Fibroblast of lung (primary cell): ENCODE data around the gene TANC1. TPM values are rescaled to one million over a fixed set of nuclear protein-coding genes. Genes with fewer than 3 reads are reported as not detected.

ENCODE experiments used
- DNase-seq, 2 donors: peaks; one replicate each; pipeline versions ENCODE4 v3.0.0 to v3.0.0-alpha.2; 2010; ENCODE audit warnings: low read depth in 2 of 2
- H2AFZ ChIP-seq: 2 replicates; pipeline ENCODE4 v1.5.1; 2012; ENCODE audit warnings: low read length, control low read depth, inconsistent platforms
- H3K27ac ChIP-seq: 2 replicates; pipeline ENCODE4 v1.5.1; 2011; ENCODE audit warnings: low read length, control low read depth; ENCODE audit not compliant: insufficient read depth
- H3K27me3 ChIP-seq: 2 replicates; pipeline ENCODE4 v1.5.1; 2011; ENCODE audit warnings: mild to moderate bottlenecking, low read length; ENCODE audit not compliant: control insufficient read depth, insufficient read depth
- H3K36me3 ChIP-seq: 2 replicates; pipeline ENCODE4 v1.5.1; 2011; ENCODE audit warnings: low read length; ENCODE audit not compliant: control insufficient read depth, insufficient read depth
- H3K4me1 ChIP-seq: 2 replicates; pipeline ENCODE4 v1.5.1; 2011; ENCODE audit warnings: low read length; ENCODE audit not compliant: control insufficient read depth, insufficient read depth; ENCODE audit errors: extremely low read depth
- H3K4me2 ChIP-seq: 2 replicates; pipeline ENCODE4 v1.5.1; 2011; ENCODE audit warnings: low read length, control low read depth; ENCODE audit not compliant: insufficient read depth; ENCODE audit errors: extremely low read depth
- H3K4me3 ChIP-seq, 4 experiments: fragments of 200-600 bp in 1 of 4; sonication (generic) in 1 of 4; replicated peaks in 1 of 4; 2 replicates each; pipeline ENCODE4 v1.5.1; 2011 to 2016; ENCODE audit warnings: low read length in 4 of 4, low read depth in 3 of 4, mild to moderate bottlenecking in 3 of 4, control low read depth in 2 of 4, inconsistent platforms in 1 of 4, mixed read lengths in 1 of 4; ENCODE audit not compliant: insufficient read depth in 1 of 4; ENCODE audit errors: control extremely low read depth in 1 of 4
- H3K79me2 ChIP-seq: 2 replicates; pipeline ENCODE4 v1.5.1; 2012; ENCODE audit warnings: mild to moderate bottlenecking, low read length, inconsistent platforms; ENCODE audit not compliant: control insufficient read depth, insufficient read depth
- H3K9ac ChIP-seq: 2 replicates; pipeline ENCODE4 v1.5.1; 2011; ENCODE audit warnings: mild to moderate bottlenecking, low read length, control low read depth; ENCODE audit not compliant: insufficient read depth
- H3K9me3 ChIP-seq: 2 replicates; pipeline ENCODE4 v1.5.1; 2012; ENCODE audit warnings: low read depth, low read length; ENCODE audit not compliant: control insufficient read depth, insufficient read depth
- H4K20me1 ChIP-seq: 2 replicates; pipeline ENCODE4 v1.5.1; 2011; ENCODE audit warnings: low read length; ENCODE audit not compliant: control insufficient read depth, insufficient read depth; ENCODE audit errors: extremely low read depth
- CTCF ChIP-seq, 2 donors: IDR thresholded peaks in 1 of 2; conservative IDR thresholded peaks in 1 of 2; 1 replicate in 1 of 2; 2 replicates in 1 of 2; pipeline ENCODE4 v1.5.1; 2011 to 2012; ENCODE audit warnings: low read length in 2 of 2, control low read depth in 1 of 2, inconsistent platforms in 1 of 2, low read depth in 1 of 2, mild to moderate bottlenecking in 1 of 2
- EZH2 ChIP-seq: IDR thresholded peaks from 2 replicates; pipeline ENCODE4 v1.5.1; 2012; ENCODE audit warnings: low read length, control low read depth, mild to moderate bottlenecking; ENCODE audit errors: missing control alignments
- polyA plus RNA-seq, 2 donors: library from polyadenylated mRNA; depleted of rRNA in 1 of 2; stranded (reverse) in 1 of 2; unstranded in 1 of 2; fragments of >200 nt; gene quantifications; 2 replicates each; pipeline ENCODE4 v1.2.1, GENCODE V29; 2011 to 2012; ENCODE audit warnings: missing spikeins in 1 of 2
- total RNA-seq: library from RNA; depleted of rRNA; stranded (reverse); fragments of >200 nt; gene quantifications from 2 replicates; pipeline ENCODE4 v1.2.1, GENCODE V29; 2014

The TANC1 gene
- total and polyA plus RNA-seq, 2 donors (not counting 1 experiment from before 2014, with no cell fraction given), result 32.7 to 41.9 TPM

GRCh38 chr2:158989165-158989564, 20.7 kb downstream of the TANC1 start:
- H3K79me2 ChIP-seq, result peaks cover 53% of the 10 kb centered on the region
- H3K9ac ChIP-seq, result no peak overlapping the region
- no peaks in the 10 kb centered on the region for H3K27me3 ChIP-seq
- no peak overlapping the region for H2AFZ ChIP-seq
- no peak overlapping the region for H3K27ac ChIP-seq
- no peaks in the 10 kb centered on the region for H4K20me1 ChIP-seq
- no peak for DNase-seq
- TF ChIP-seq CTCF (conservative IDR thresholded peaks at IDR 0.05 in 1 of 2, IDR thresholded peaks at IDR 0.05 in 1 of 2; ENCODE audit: low read depth in 1 of 2, low read length in 2 of 2) (no peak), EZH2 (no peak)
- H3K4me2 ChIP-seq, result no peak overlapping the region
- no peaks in the 10 kb centered on the region for H3K9me3 ChIP-seq
- no peak overlapping the region for H3K4me3 ChIP-seq
- H3K36me3 ChIP-seq, result no peaks in the 10 kb centered on the region
- peaks cover 12% of the 10 kb centered on the region for H3K4me1 ChIP-seq

DNA sequence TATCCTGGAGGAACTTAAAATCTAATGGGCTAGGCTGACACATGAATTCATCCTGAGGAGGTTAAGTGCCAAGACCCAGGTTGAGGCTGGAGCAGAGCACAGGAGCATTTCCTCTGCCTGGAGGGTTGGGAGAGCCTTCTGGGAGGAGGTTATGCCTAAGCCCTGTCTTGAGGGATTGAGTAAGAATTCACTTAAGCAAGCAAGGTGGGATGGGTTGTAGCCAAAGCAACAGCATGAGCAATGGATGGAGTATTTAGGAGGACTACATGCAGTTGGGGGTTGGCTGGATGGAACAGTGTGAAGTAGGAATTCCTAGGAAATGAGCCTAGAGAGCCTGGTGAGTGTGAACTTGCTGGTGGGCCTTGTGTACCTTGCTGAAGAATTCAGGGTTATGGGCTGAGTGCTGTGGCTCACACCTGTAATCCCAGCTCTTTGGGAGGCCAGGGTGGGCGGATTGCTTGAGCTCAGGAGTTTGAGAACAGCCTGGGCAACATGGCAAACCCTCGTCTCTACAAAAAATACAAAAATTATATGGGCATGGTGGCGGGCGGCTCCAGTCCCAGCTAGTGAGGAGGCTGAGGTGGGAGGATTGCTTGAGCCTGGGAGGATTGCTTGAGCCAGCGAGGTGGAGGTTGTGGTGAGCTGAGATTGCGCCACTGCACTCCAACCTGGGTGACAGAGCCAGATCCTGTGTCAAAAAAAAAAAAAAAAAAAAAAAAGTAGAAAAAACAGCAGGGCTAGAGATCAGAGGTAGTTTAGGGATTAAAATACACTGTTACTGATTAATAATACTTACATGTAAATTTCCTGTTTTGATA, 22.2 kb downstream of the TANC1 start:
- peak overlapping the region; percentile 33 for H3K4me2 ChIP-seq
- H3K79me2 ChIP-seq, result peaks cover 54% of the 10 kb centered on the region
- H3K27ac ChIP-seq, result peak overlapping the region; percentile 28
- no peak overlapping the region for H3K4me3 ChIP-seq
- H3K36me3 ChIP-seq, result no peaks in the 10 kb centered on the region
- TF ChIP-seq EZH2, result no peak
- no peak for TF ChIP-seq CTCF (conservative IDR thresholded peaks at IDR 0.05 in 1 of 2, IDR thresholded peaks at IDR 0.05 in 1 of 2; ENCODE audit: low read depth in 1 of 2, low read length in 2 of 2)
- peak; percentile 73 to 100 for DNase-seq
- no peaks in the 10 kb centered on the region for H3K27me3 ChIP-seq
- no peak overlapping the region for H2AFZ ChIP-seq
- no peak overlapping the region for H3K9ac ChIP-seq
- peaks cover 14% of the 10 kb centered on the region for H3K4me1 ChIP-seq
- no peaks in the 10 kb centered on the region for H3K9me3 ChIP-seq
- H4K20me1 ChIP-seq, result no peaks in the 10 kb centered on the region

GRCh38 chr2:158993030-158993429, 24.6 kb downstream of the TANC1 start:
- Histone ChIP-seq H3K79me2 (peaks cover 47% of the 10 kb centered on the region), H4K20me1 (no peaks in the 10 kb centered on the region)

More at GRCh38 chr2:158993030-158993429, 24.6 kb downstream of the TANC1 start:
- Histone ChIP-seq H3K9ac (no peak overlapping the region), H2AFZ (no peak overlapping the region), H3K4me3 (no peak overlapping the region), H3K27me3 (no peaks in the 10 kb centered on the region), H3K4me1 (peaks cover 16% of the 10 kb centered on the region), H3K27ac (no peak overlapping the region), H3K36me3 (no peaks in the 10 kb centered on the region), H3K4me2 (no peak overlapping the region), H3K9me3 (no peaks in the 10 kb centered on the region)
- TF ChIP-seq CTCF (conservative IDR thresholded peaks at IDR 0.05 in 1 of 2, IDR thresholded peaks at IDR 0.05 in 1 of 2; ENCODE audit: low read depth in 1 of 2, low read length in 2 of 2), result no peak
- TF ChIP-seq EZH2, result no peak
- no peak for DNase-seq
